ENCODE data around the gene U2AF2. TPM values are rescaled to one million over a fixed set of nuclear protein-coding genes. Genes with fewer than 3 reads are reported as not detected.
"Not testable (repeated sequence)": the region's sequence is repeated elsewhere in the genome, so short reads cannot be mapped to it uniquely, and the experiment has no call there.

U2AF2 gene
- total and polyA plus RNA-seq, 2 experiments from 2014 or later = 73.1 to 233 TPM

- Histone ChIP-seq H3K27me3 (ENCODE audit: insufficient read depth) (no peaks in the 10 kb centered on the region), H2AFZ (no peak overlapping the region), H3K4me2 (no peak overlapping the region), H3K4me1 (ENCODE audit: insufficient read depth) (no peaks in the 10 kb centered on the region), H3K9me2 (ENCODE audit: insufficient read depth) (no peaks in the 10 kb centered on the region), H3K79me2 (replicated peaks; ENCODE audit: insufficient read depth) (no peaks in the 10 kb centered on the region), H3K4me3 (no peak overlapping the region), H4K20me1 (replicated peaks; ENCODE audit: insufficient read depth) (no peaks in the 10 kb centered on the region), H3K36me3 (ENCODE audit: insufficient read depth) (peaks cover 3% of the 10 kb centered on the region; the same call in 1 of the 2 replicates), H3F3A (replicated peaks; ENCODE audit: low read depth) (no peaks in the 10 kb centered on the region), H3K27ac (ENCODE audit: low read depth) (no peak overlapping the region)
- no peak for TF ChIP-seq STAT1 (IDR thresholded peaks at IDR 0.05; ENCODE audit: unreplicated experiment)
- TF ChIP-seq ZNF331 (CRISPR knock-in tag; IDR thresholded peaks at IDR 0.05; ENCODE audit: low read depth) = no peak
- no peak for TF ChIP-seq ZNF462 (CRISPR knock-in tag; IDR thresholded peaks at IDR 0.05)
- TF ChIP-seq REST (IDR thresholded peaks at IDR 0.05; ENCODE audit: unreplicated experiment) = no peak
- no peak for TF ChIP-seq EZH2 (IDR thresholded peaks at IDR 0.05; ENCODE audit: low read depth, unreplicated experiment)
- no peak for TF ChIP-seq CREB1 (CRISPR knock-in tag; IDR thresholded peaks at IDR 0.05; ENCODE audit: low read depth)
- no peak for TF ChIP-seq EZH2phosphoT487 (IDR thresholded peaks at IDR 0.05; ENCODE audit: unreplicated experiment)
- no peak for TF ChIP-seq NANOG (IDR thresholded peaks at IDR 0.05; ENCODE audit: borderline replicate concordance)
- no peak for TF ChIP-seq ETS1 (IDR thresholded peaks at IDR 0.05)
- no peak for TF ChIP-seq POLR2AphosphoS5 (IDR thresholded peaks at IDR 0.05; ENCODE audit: low read depth)
- TF ChIP-seq ZNF114 (CRISPR knock-in tag; IDR thresholded peaks at IDR 0.05) = no peak
- ATAC-seq = no peak
- peaks cover 94% of the 10 kb centered on the region for H3K9me3 Mint-ChIP-seq
- peaks cover 19% of the 10 kb centered on the region for H3K27me3 Mint-ChIP-seq (ENCODE audit: insufficient read depth, low read depth, poor library complexity)
- H3K4me3 Mint-ChIP-seq = no peak overlapping the region
- no peak for DNase-seq (ENCODE audit: low spot score)
- H3K4me1 Mint-ChIP-seq = no peaks in the 10 kb centered on the region
- no peak overlapping the region for H3K27ac Mint-ChIP-seq
- peaks cover 57% of the 10 kb centered on the region for H3K36me3 Mint-ChIP-seq (ENCODE audit: low read depth)
Measured at GRCh38 chr19:55717251-55717650, 62.4 kb downstream of the U2AF2 start.

GRCh38 chr19:55717879-55718711, 63.3 kb downstream of the U2AF2 start:
- H2AFZ ChIP-seq; ATAC-seq; H3K4me3 ChIP-seq; H3K79me2 ChIP-seq (replicated peaks; ENCODE audit: insufficient read depth); H3K36me3 ChIP-seq (ENCODE audit: insufficient read depth); H3K4me2 ChIP-seq; H3K9me2 ChIP-seq (ENCODE audit: insufficient read depth); H3K4me1 ChIP-seq (ENCODE audit: insufficient read depth); H3K27ac Mint-ChIP-seq; H3F3A ChIP-seq (replicated peaks; ENCODE audit: low read depth); DNase-seq (ENCODE audit: low spot score); H3K4me1 Mint-ChIP-seq; H3K27me3 ChIP-seq (ENCODE audit: insufficient read depth); H3K4me3 Mint-ChIP-seq; H3K27ac ChIP-seq (ENCODE audit: low read depth); H4K20me1 ChIP-seq (replicated peaks; ENCODE audit: insufficient read depth): not testable (repeated sequence)
- peaks cover 55% of the 10 kb centered on the region for H3K36me3 Mint-ChIP-seq (ENCODE audit: low read depth)
- peaks cover 94% of the 10 kb centered on the region for H3K9me3 Mint-ChIP-seq
- H3K27me3 Mint-ChIP-seq (ENCODE audit: insufficient read depth, low read depth, poor library complexity) = peaks cover 14% of the 10 kb centered on the region

Data from GM23338 (cell line).